Sigmoid colon (tissue), 7 donors: ENCODE measurements around the gene ECD. TPM values are rescaled to one million over a fixed set of nuclear protein-coding genes. Genes with fewer than 3 reads are reported as not detected.
"Not testable (repeated sequence)": the region's sequence is repeated elsewhere in the genome, so short reads cannot be mapped to it uniquely, and the experiment has no call there.

Source experiments
- DNase-seq: peaks from one replicate; pipeline ENCODE4 v3.0.0-alpha.2; 2019
- H3K27ac ChIP-seq, 4 donors: fragments of 200-600 bp; sonication (generic); one replicate each; pipeline ENCODE4 v1.5.1; 2016 to 2019; ENCODE audit warnings: mild to moderate bottlenecking in 1 of 4
- H3K27me3 ChIP-seq, 3 donors: fragments of 200-600 bp; sonication (generic); one replicate each; pipeline ENCODE4 v1.5.1; 2019; ENCODE audit warnings: mild to moderate bottlenecking in 1 of 3
- H3K36me3 ChIP-seq, 4 donors: fragments of 200-600 bp; sonication (generic); one replicate each; pipeline ENCODE4 v1.5.1; 2016 to 2019
- H3K4me1 ChIP-seq, 4 donors: fragments of 200-600 bp; sonication (generic); one replicate each; pipeline ENCODE4 v1.5.1; 2017 to 2019
- H3K4me3 ChIP-seq, 4 donors: fragments of 200-600 bp; sonication (generic); one replicate each; pipeline ENCODE4 v1.5.1; 2017 to 2019; ENCODE audit warnings: mild to moderate bottlenecking in 2 of 4, moderate library complexity in 1 of 4
- H3K9me3 ChIP-seq, 4 donors: fragments of 200-600 bp in 3 of 4; sonication (generic) in 3 of 4; one replicate each; pipeline versions ENCODE4 v1.5.1 to v1.6.1; 2013 to 2019
- EP300 ChIP-seq, 4 donors: sonication (generic); formaldehyde crosslinking; IDR thresholded peaks; one replicate each; pipeline ENCODE4 v1.6.1; 2017; ENCODE audit warnings: antibody characterized with exemption in 4 of 4
- POLR2A ChIP-seq, 2 donors: fragments of 450-650 bp; IDR thresholded peaks; one replicate each; pipeline ENCODE4 v1.6.1; 2016; ENCODE audit warnings: antibody characterized with exemption in 2 of 2, mild to moderate bottlenecking in 2 of 2, moderate library complexity in 2 of 2
- POLR2AphosphoS5 ChIP-seq, 4 donors: sonication (generic); formaldehyde crosslinking; IDR thresholded peaks; one replicate each; pipeline ENCODE4 v1.6.1; 2017; ENCODE audit warnings: antibody characterized with exemption in 4 of 4
- WGBS, 2 donors: extraction: QIAGEN DNeasy Blood & Tissue Kit; methylation state at CpG; one replicate each; pipeline ENCODE4 v1.1.7; 2013; 5-methylcytosine and 5-hydroxymethylcytosine counted together
- intact Hi-C: fragments of 100-400 bp; cut with DNase I; formaldehyde crosslinking; loops from one replicate; pipeline ENCODE4 v1.15.1; 2023
- polyA plus RNA-seq, 3 donors: library from polyadenylated mRNA; stranded (reverse); fragments of 200-250 nt; gene quantifications; one replicate each; pipeline ENCODE4 v1.2.3, GENCODE V29; 2013
- total RNA-seq, 4 donors: library from RNA; depleted of rRNA; stranded (reverse); fragments of >200 nt; gene quantifications; one replicate each; pipeline ENCODE4 v1.1.0, GENCODE V29; 2016
- TF ChIP-seq, protein P1 (sequence below), 4 experiments: fragments of 450-650 bp in 3 of 4; fragments of 200-600 bp in 1 of 4; IDR thresholded peaks; one replicate each; pipeline ENCODE4 v1.5.1; 2016 to 2019; ENCODE audit warnings: antibody characterized with exemption in 4 of 4, mild to moderate bottlenecking in 3 of 4, moderate library complexity in 2 of 4
- donor health status: healthy with polysubstance abuse.
- donor health status: Bipolar disorder and iron deficiency.
- donor health status: healthy.

ECD gene
- total and polyA plus RNA-seq, 7 donors, result 7.6 to 39.1 (median 28.0) TPM

DNA sequence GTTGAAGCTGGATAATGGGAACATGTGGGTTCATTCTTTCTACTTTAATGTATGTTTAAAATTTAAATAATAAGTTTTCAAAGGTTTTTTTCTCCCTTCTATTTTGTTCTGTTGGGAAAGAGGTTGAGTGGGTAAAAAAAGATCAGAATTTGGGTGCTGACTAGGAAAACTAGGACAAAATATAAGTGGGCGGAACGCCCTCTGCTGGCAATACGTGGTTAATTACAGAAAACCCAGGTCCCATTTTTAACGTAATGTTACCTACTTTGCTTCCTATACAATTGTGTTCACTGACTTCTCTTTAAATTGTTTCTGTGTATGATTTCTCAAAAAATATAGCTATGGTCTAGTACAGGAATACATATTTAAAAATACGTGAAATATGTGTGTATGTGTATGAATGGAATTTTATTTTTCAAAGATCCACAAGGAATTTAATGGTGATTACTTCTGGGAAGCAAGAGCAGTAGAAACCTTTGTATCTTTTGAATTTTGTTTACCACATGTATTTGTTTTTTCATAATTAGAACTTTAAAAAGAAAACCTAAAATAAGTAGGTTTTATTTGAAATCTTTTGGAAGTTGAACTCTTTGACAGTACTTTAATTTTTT lies 8.7 kb downstream of the ECD start:
- Histone ChIP-seq H3K4me3 (no peak overlapping the region), H3K27me3 (no peaks in the 10 kb centered on the region), H3K36me3 (peaks cover 3 to 76% (median 21%) of the 10 kb centered on the region in 4 donors), H3K4me1 (peaks cover 0 to 25% (median 9%) of the 10 kb centered on the region in 4 donors), H3K27ac (no peak overlapping the region), H3K9me3 (no peaks in the 10 kb centered on the region)
- no peak for DNase-seq
- 4 to 6% methylated on average over 5 of the region's 5 CpGs for WGBS, 2 donors
- TF ChIP-seq, protein P1, sequence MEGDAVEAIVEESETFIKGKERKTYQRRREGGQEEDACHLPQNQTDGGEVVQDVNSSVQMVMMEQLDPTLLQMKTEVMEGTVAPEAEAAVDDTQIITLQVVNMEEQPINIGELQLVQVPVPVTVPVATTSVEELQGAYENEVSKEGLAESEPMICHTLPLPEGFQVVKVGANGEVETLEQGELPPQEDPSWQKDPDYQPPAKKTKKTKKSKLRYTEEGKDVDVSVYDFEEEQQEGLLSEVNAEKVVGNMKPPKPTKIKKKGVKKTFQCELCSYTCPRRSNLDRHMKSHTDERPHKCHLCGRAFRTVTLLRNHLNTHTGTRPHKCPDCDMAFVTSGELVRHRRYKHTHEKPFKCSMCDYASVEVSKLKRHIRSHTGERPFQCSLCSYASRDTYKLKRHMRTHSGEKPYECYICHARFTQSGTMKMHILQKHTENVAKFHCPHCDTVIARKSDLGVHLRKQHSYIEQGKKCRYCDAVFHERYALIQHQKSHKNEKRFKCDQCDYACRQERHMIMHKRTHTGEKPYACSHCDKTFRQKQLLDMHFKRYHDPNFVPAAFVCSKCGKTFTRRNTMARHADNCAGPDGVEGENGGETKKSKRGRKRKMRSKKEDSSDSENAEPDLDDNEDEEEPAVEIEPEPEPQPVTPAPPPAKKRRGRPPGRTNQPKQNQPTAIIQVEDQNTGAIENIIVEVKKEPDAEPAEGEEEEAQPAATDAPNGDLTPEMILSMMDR (IDR thresholded peaks at IDR 0.05), result peak; percentile 20 to 70 (median 58)
- TF ChIP-seq POLR2A (IDR thresholded peaks at IDR 0.05) (no peak), POLR2AphosphoS5 (IDR thresholded peaks at IDR 0.05) (no peak)
- intact Hi-C loops, result no loop called here

DNA sequence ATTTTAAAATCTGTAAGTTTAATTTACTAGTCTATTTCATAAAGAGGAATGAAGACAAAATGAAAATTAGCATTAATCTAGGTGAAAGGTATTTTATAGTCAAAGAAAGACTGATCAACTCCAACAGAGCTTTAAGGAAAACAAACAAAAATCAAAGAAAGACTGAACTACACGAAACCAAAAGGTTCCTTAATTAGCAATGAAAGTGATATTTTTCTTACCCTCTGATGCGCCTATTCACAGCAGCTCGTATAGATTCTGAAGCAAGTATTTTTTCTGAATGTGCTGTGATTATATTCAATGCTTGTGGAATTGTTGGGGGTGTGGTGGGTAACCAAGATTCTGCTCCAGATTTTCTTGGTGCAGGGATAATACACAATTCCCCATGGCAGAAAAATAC lies 11.8 kb downstream of the ECD start:
- Histone ChIP-seq H3K4me1 (peaks cover 0 to 5% (median 0%) of the 10 kb centered on the region in 4 donors), H3K4me3 (no peak overlapping the region), H3K9me3 (no peaks in the 10 kb centered on the region), H3K27ac (no peak overlapping the region), H3K27me3 (no peaks in the 10 kb centered on the region), H3K36me3 (peaks cover 10 to 86% (median 37%) of the 10 kb centered on the region in 4 donors)
- WGBS, 2 donors, result 84 to 91% methylated on average over 3 of the region's 3 CpGs
- DNase-seq, result no peak
- TF ChIP-seq POLR2A (IDR thresholded peaks at IDR 0.05) (no peak), POLR2AphosphoS5 (IDR thresholded peaks at IDR 0.05) (no peak), EP300 (IDR thresholded peaks at IDR 0.05) (no peak)
- TF ChIP-seq, protein P1 (IDR thresholded peaks at IDR 0.05), result no peak
- intact Hi-C loops, result no loop called here

DNA sequence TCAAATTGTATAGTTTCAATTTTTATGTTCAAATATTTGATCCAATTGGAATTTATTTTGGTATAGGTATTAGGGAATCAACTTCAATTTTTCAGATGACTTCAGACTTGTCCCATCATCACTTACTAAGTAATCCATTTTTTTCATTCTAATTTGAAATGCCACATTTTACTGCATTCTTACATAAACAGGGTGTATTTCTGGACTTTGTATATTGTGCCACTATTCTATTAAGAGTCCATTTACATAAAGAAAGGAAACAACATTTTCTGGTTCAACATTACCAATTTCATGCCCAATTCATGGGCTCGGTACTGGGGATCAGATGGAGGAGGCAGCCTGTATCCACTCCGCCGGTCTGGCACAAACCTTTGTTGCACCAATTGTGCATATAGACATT lies 15.8 kb downstream of the ECD start:
- Histone ChIP-seq H3K4me1 (no peaks in the 10 kb centered on the region), H3K9me3 (no peaks in the 10 kb centered on the region), H3K4me3 (no peak overlapping the region), H3K27me3 (no peaks in the 10 kb centered on the region), H3K27ac (no peak overlapping the region), H3K36me3 (peaks cover 14 to 87% (median 40%) of the 10 kb centered on the region in 4 donors)
- WGBS, 2 donors, result 95 to 97% methylated on average over 3 of the region's 3 CpGs
- no peak for DNase-seq
- TF ChIP-seq, protein P1 (IDR thresholded peaks at IDR 0.05), result no peak
- TF ChIP-seq POLR2AphosphoS5 (IDR thresholded peaks at IDR 0.05) (no peak), POLR2A (IDR thresholded peaks at IDR 0.05) (no peak), EP300 (IDR thresholded peaks at IDR 0.05) (no peak)
- intact Hi-C loops, result no loop called here

DNA sequence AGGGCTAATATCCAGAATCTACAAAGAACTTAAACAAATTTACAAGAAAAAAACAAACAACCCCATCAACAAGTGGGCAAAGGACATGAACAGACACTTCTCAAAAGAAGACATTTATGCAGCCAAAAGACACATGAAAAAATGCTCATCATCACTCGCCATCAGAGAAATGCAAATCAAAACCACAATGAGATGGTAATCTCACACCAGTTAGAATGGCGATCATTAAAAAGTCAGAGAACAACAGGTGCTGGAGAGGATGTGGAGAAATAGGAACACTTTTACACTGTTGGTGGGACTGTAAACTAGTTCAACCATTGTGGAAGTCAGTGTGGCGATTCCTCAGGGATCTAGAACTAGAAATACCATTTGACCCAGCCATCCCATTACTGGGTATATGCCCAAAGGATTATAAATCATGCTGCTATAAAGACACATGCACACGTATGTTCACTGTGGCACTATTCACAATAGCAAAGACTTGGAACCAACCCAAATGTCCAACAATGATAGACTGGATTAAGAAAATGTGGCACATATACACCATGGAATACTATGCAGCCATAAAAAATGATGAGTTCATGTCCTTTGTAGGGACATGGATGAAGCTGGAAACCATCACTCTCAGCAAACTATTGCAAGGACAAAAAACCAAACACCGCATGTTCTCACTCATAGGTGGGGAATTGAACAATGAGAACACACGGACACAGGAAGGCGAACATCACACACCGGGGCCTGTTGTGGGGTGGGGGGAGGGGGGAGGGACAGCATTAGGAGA lies 17.0 kb downstream of the ECD start:
- H3K27me3 ChIP-seq, H3K9me3 ChIP-seq, H3K4me1 ChIP-seq, DNase-seq, intact Hi-C loops, H3K4me3 ChIP-seq, H3K27ac ChIP-seq: not testable (repeated sequence)
- 72 to 79% methylated on average over 7 of the region's 8 CpGs for WGBS, 2 donors
- H3K36me3 ChIP-seq, result peaks cover 25 to 87% (median 43%) of the 10 kb centered on the region in 4 donors

DNA sequence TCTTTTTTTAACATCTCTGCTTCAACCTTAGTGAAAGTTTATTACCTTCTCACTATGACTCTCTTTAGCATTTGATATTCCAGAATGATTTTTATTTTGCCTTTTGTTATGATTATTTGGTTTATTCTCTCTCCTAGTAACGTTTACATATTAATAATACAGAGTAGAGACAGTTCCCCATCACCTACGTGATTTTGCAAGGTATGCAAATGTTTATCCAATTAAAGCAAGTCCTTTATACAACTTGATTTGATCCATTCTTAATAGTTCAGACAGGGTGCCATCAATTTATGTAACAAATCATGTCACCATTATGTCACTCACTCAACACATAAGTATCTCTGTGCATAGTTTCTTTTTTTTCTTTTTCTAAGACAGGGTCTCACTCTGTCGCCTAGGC lies 26.2 kb downstream of the ECD start:
- Histone ChIP-seq H3K4me1 (no peaks in the 10 kb centered on the region), H3K27me3 (no peaks in the 10 kb centered on the region), H3K36me3 (peaks cover 34 to 99% (median 56%) of the 10 kb centered on the region in 4 donors), H3K4me3 (no peak overlapping the region), H3K9me3 (no peaks in the 10 kb centered on the region), H3K27ac (no peak overlapping the region)
- 88 to 92% methylated on average over 3 of the region's 3 CpGs for WGBS, 2 donors
- no peak for DNase-seq
- intact Hi-C loops, result no loop called here
- TF ChIP-seq, protein P1 (IDR thresholded peaks at IDR 0.05), result no peak
- TF ChIP-seq POLR2A (IDR thresholded peaks at IDR 0.05) (no peak), EP300 (IDR thresholded peaks at IDR 0.05) (no peak), POLR2AphosphoS5 (IDR thresholded peaks at IDR 0.05) (no peak)
